ENCODE results near the gene GALNT14. TPM values are rescaled to one million over a fixed set of nuclear protein-coding genes. Genes with fewer than 3 reads are reported as not detected.

Gene GALNT14
- total RNA-seq, 1 donor from 2014 or later, result 0.14 TPM

DNA sequence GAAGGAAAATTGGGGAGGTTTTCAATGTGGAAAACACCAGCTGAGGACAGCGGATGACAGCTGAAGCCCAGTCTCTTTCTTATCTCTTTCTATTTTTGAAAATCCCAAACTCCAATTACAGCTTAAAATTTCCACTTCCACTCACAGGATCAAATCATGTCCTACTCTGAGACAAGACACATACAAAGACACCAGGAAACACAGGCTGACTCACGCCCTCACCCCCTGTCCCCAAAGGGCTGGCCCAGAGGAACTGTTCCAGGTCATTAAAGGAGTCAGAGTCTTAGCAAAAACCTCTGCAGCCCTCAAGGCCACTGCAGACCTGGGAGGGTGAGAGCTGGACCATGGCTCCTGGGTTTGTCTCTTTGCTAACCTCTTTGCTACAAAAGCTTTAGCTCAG is 187.9 kb downstream of the GALNT14 start:
- Histone ChIP-seq H3K36me3 (no peaks in the 10 kb centered on the region), H3K4me1 (peaks cover 27% of the 10 kb centered on the region), H3K4me3 (no peak overlapping the region), H3K27ac (replicated peaks) (no peak overlapping the region), H3K9me3 (replicated peaks) (no peaks in the 10 kb centered on the region), H3K27me3 (ENCODE audit: low read depth) (no peaks in the 10 kb centered on the region)
- intact Hi-C loops (cut with micrococcal nuclease), result no loop called here
- TF ChIP-seq, protein P1, sequence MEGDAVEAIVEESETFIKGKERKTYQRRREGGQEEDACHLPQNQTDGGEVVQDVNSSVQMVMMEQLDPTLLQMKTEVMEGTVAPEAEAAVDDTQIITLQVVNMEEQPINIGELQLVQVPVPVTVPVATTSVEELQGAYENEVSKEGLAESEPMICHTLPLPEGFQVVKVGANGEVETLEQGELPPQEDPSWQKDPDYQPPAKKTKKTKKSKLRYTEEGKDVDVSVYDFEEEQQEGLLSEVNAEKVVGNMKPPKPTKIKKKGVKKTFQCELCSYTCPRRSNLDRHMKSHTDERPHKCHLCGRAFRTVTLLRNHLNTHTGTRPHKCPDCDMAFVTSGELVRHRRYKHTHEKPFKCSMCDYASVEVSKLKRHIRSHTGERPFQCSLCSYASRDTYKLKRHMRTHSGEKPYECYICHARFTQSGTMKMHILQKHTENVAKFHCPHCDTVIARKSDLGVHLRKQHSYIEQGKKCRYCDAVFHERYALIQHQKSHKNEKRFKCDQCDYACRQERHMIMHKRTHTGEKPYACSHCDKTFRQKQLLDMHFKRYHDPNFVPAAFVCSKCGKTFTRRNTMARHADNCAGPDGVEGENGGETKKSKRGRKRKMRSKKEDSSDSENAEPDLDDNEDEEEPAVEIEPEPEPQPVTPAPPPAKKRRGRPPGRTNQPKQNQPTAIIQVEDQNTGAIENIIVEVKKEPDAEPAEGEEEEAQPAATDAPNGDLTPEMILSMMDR (IDR thresholded peaks at IDR 0.05; ENCODE audit: borderline replicate concordance), result no peak
- no peak for DNase-seq

DNA sequence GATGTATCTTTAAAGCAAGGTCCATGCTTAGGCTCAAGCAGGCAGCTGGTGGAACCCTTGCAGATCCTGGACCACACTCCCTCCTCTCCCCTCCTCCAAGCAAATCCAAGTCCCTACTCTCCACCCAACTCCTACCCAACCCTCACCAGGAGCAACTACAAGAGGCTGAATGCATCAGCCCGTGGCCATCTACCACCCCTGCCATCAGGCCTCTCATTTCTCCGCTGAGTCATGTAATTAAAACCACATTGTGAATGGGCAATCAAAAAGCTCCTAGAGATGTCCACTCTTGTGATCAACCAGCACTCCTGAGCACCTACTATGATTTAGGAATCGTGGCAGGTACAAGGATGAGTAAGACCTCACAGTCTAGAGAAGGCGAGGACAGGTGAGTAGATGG is 188.8 kb downstream of the GALNT14 start:
- H3K27ac ChIP-seq (replicated peaks), result no peak overlapping the region
- H3K27me3 ChIP-seq (ENCODE audit: low read depth), result no peaks in the 10 kb centered on the region
- H3K9me3 ChIP-seq (replicated peaks), result no peaks in the 10 kb centered on the region
- H3K36me3 ChIP-seq, result no peaks in the 10 kb centered on the region
- DNase-seq, result no peak
- H3K4me3 ChIP-seq, result no peak overlapping the region
- peaks cover 27% of the 10 kb centered on the region for H3K4me1 ChIP-seq
- intact Hi-C loops (cut with micrococcal nuclease), result no loop called here
- TF ChIP-seq, protein P1 (IDR thresholded peaks at IDR 0.05; ENCODE audit: borderline replicate concordance), result no peak

DNA sequence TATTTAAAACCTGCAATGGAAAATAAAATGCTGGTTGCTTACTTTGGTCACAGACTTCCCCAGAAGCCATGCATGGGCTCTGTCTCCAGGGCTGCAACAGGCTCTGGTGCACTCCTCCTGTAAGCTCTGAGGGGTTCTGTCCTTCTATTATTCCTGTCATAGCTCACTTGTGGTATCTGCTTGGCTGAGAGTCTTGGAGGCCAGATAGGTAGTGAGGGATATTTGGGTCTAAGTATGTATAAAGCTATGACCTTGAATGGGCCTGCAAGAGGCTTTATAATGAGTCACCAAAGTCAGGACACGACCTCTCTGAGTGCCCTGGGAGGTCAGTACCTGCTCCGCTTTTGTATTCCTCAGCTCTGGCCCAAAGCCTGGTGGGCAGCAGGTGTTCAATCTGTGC is 189.4 kb downstream of the GALNT14 start:
- no peaks in the 10 kb centered on the region for H3K36me3 ChIP-seq
- no peaks in the 10 kb centered on the region for H3K9me3 ChIP-seq (replicated peaks)
- intact Hi-C loops (cut with micrococcal nuclease), result no loop called here
- H3K4me1 ChIP-seq, result peaks cover 27% of the 10 kb centered on the region
- no peak overlapping the region for H3K27ac ChIP-seq (replicated peaks)
- H3K4me3 ChIP-seq, result no peak overlapping the region
- DNase-seq, result no peak
- TF ChIP-seq, protein P1 (IDR thresholded peaks at IDR 0.05; ENCODE audit: borderline replicate concordance), result no peak
- no peaks in the 10 kb centered on the region for H3K27me3 ChIP-seq (ENCODE audit: low read depth)

DNA sequence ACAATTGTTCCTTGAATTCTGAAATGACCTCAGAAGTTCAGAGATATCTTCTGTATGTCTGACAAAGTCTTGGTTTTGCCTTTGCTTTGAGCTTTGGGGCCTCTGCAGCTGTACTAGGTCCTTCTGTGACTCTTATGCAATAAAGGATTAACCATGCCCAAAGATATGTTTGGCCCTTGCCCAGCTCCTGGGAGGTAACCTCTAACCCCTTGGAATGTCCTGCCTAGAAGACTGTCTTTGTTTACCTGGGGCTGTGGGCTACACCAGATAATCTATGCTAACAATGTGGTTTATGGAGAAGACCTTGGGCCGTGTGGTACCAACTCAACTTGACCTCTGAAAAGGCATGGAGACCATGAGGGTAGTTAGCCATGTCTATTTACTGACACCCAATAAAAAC is 190.1 kb downstream of the GALNT14 start:
- H3K4me1 ChIP-seq, result peaks cover 27% of the 10 kb centered on the region
- DNase-seq, result no peak
- H3K9me3 ChIP-seq (replicated peaks), result no peaks in the 10 kb centered on the region
- H3K4me3 ChIP-seq, result no peak overlapping the region
- TF ChIP-seq, protein P1 (IDR thresholded peaks at IDR 0.05; ENCODE audit: borderline replicate concordance), result no peak
- intact Hi-C loops (cut with micrococcal nuclease), result no loop called here
- no peak overlapping the region for H3K27ac ChIP-seq (replicated peaks)
- no peaks in the 10 kb centered on the region for H3K27me3 ChIP-seq (ENCODE audit: low read depth)
- H3K36me3 ChIP-seq, result no peaks in the 10 kb centered on the region

DNA sequence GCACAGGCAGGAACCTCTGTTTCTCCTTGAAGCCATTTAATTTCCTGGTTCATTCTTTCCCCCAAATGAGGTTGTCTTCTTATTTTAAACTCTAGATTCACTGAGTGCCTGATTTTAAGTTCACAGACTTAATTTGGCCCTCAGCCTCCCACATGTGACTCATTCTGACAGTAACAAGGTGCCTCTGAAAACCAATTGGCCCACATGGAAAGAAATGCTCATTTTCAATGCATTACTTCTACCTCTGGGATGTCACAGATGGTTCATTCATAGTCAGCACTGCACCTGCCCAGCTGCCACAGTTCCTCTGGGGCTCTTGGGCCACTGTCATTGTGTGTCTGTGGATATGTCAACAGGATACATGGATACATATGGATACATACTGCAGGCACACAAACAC is 190.6 kb downstream of the GALNT14 start:
- intact Hi-C loops (cut with micrococcal nuclease), result no loop called here
- Histone ChIP-seq H3K4me3 (no peak overlapping the region), H3K27me3 (ENCODE audit: low read depth) (no peaks in the 10 kb centered on the region), H3K36me3 (no peaks in the 10 kb centered on the region), H3K4me1 (peaks cover 27% of the 10 kb centered on the region), H3K9me3 (replicated peaks) (no peaks in the 10 kb centered on the region), H3K27ac (replicated peaks) (no peak overlapping the region)
- no peak for DNase-seq
- TF ChIP-seq, protein P1 (IDR thresholded peaks at IDR 0.05; ENCODE audit: borderline replicate concordance), result no peak

DNA sequence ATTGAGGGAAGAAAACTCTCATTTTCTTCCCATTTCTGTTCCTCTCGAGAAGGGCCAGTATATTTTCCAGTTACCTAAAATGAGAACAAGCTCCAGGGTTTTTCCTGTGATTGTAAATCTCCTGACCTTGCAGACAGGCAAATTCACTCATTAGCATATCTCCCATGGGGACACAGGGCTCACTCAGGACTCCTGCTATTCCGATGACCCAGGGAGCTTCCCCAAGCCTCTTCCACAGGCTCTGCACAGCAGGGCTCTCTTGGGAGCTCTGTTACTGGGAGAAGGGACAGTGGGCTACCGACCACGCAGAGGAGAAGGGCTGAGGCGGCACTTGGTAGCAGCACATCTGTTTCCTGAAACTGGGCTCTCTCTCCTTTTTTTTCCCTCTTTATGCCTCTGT is 195.8 kb downstream of the GALNT14 start:
- no peak overlapping the region for H3K4me3 ChIP-seq
- no peak overlapping the region for H3K27ac ChIP-seq (replicated peaks)
- H3K4me1 ChIP-seq, result peaks cover 1% of the 10 kb centered on the region
- no peak for DNase-seq
- H3K9me3 ChIP-seq (replicated peaks), result no peaks in the 10 kb centered on the region
- TF ChIP-seq, protein P1 (IDR thresholded peaks at IDR 0.05; ENCODE audit: borderline replicate concordance), result no peak
- H3K27me3 ChIP-seq (ENCODE audit: low read depth), result no peaks in the 10 kb centered on the region
- intact Hi-C loops (cut with micrococcal nuclease), result no loop called here
- H3K36me3 ChIP-seq, result no peaks in the 10 kb centered on the region

All from left ventricle myocardium inferior (tissue), 1 donor.